CD14-positive monocyte (primary cell): Measurements from ENCODE around the gene NDUFAF8. TPM values are rescaled to one million over a fixed set of nuclear protein-coding genes. Genes with fewer than 3 reads are reported as not detected.

ENCODE experiments used
- DNase-seq, 3 donors: peaks; one replicate each; pipeline ENCODE4 v3.0.0-alpha.2; 2011 to 2022
- H2AFZ ChIP-seq: 2 replicates; pipeline ENCODE4 v1.6.0; 2012; ENCODE audit warnings: mild to moderate bottlenecking, low read depth, low read length, inconsistent platforms; ENCODE audit not compliant: insufficient read depth, poor library complexity, severe bottlenecking
- H3K27ac ChIP-seq, 2 donors: 1 replicate in 1 of 2; 2 replicates in 1 of 2; pipeline ENCODE4 v1.5.1; 2012 to 2013; ENCODE audit warnings: low read length in 2 of 2, control low read depth in 1 of 2, inconsistent platforms in 1 of 2, low read depth in 1 of 2, mild to moderate bottlenecking in 1 of 2
- H3K27me3 ChIP-seq, 2 donors: one replicate each; pipeline versions ENCODE4 v1.6.0 to v1.6.1; 2011 to 2013; ENCODE audit warnings: low read length in 2 of 2; ENCODE audit not compliant: control insufficient read depth in 2 of 2, insufficient read depth in 2 of 2
- H3K36me3 ChIP-seq, 2 donors: replicated peaks in 1 of 2; 1 replicate in 1 of 2; 2 replicates in 1 of 2; pipeline versions ENCODE4 v1.5.1 to v1.6.1; 2012 to 2013; ENCODE audit warnings: low read length in 2 of 2, control low read depth in 1 of 2, inconsistent platforms in 1 of 2, mild to moderate bottlenecking in 1 of 2; ENCODE audit not compliant: insufficient read depth in 2 of 2, control insufficient read depth in 1 of 2
- H3K4me1 ChIP-seq, 2 donors: 1 replicate in 1 of 2; 2 replicates in 1 of 2; pipeline versions ENCODE4 v1.5.1 to v1.6.1; 2012 to 2013; ENCODE audit warnings: low read length in 2 of 2, control low read depth in 1 of 2, inconsistent platforms in 1 of 2, mild to moderate bottlenecking in 1 of 2, moderate library complexity in 1 of 2; ENCODE audit not compliant: insufficient read depth in 2 of 2, control insufficient read depth in 1 of 2
- H3K4me2 ChIP-seq: replicated peaks from 2 replicates; pipeline ENCODE3; 2012; ENCODE audit warnings: low read length, moderate library complexity, mild to moderate bottlenecking; ENCODE audit not compliant: poor library complexity, severe bottlenecking; ENCODE audit errors: extremely low read depth
- H3K4me3 ChIP-seq, 3 experiments: fragments of 200-600 bp in 1 of 3; sonication (generic) in 1 of 3; replicated peaks in 1 of 3; 1 replicate in 2 of 3; 2 replicates in 1 of 3; pipeline ENCODE4 v1.5.1; 2011 to 2013; ENCODE audit warnings: low read length in 3 of 3, mild to moderate bottlenecking in 3 of 3, control low read depth in 2 of 3, low read depth in 2 of 3, inconsistent platforms in 1 of 3, moderate library complexity in 1 of 3
- H3K79me2 ChIP-seq: 2 replicates; pipeline ENCODE4 v1.6.0; 2012; ENCODE audit warnings: mild to moderate bottlenecking, control low read depth, inconsistent platforms, low read length, moderate library complexity; ENCODE audit not compliant: insufficient read depth
- H3K9ac ChIP-seq: 2 replicates; pipeline ENCODE4 v1.6.0; 2017; ENCODE audit warnings: low read length, mild to moderate bottlenecking; ENCODE audit not compliant: insufficient read depth, poor library complexity, severe bottlenecking
- H3K9me3 ChIP-seq, 2 donors: replicated peaks in 1 of 2; 1 replicate in 1 of 2; 2 replicates in 1 of 2; pipeline versions ENCODE4 v1.5.1 to v1.6.1; 2012 to 2013; ENCODE audit warnings: low read length in 2 of 2, control low read depth in 1 of 2; ENCODE audit not compliant: control insufficient read depth in 1 of 2, insufficient read depth in 1 of 2
- H4K20me1 ChIP-seq: 2 replicates; pipeline ENCODE4 v1.6.0; 2012; ENCODE audit warnings: mild to moderate bottlenecking, low read length, control low read depth, moderate library complexity; ENCODE audit not compliant: insufficient read depth
- H3K27ac Mint-ChIP-seq, 7 donors: one replicate each; pipeline ENCODE4 v1.8.0; 2020; ENCODE audit warnings: mild to moderate bottlenecking in 7 of 7, mixed read lengths in 7 of 7, moderate library complexity in 6 of 7, inconsistent platforms in 2 of 7
- H3K27me3 Mint-ChIP-seq, 3 donors: one replicate each; pipeline ENCODE4 v1.8.0; 2021 to 2022; ENCODE audit warnings: low read depth in 3 of 3, mild to moderate bottlenecking in 3 of 3, mixed read lengths in 3 of 3, moderate library complexity in 3 of 3, inconsistent platforms in 1 of 3
- H3K36me3 Mint-ChIP-seq, 2 donors: one replicate each; pipeline ENCODE4 v1.8.0; 2020; ENCODE audit warnings: mixed read lengths in 2 of 2, inconsistent platforms in 1 of 2, mild to moderate bottlenecking in 1 of 2
- H3K4me1 Mint-ChIP-seq: one replicate; pipeline ENCODE4 v1.8.0; 2020; ENCODE audit warnings: mild to moderate bottlenecking, mixed read lengths
- H3K4me3 Mint-ChIP-seq, 2 donors: one replicate each; pipeline ENCODE4 v1.8.0; 2020; ENCODE audit warnings: mild to moderate bottlenecking in 2 of 2, mixed read lengths in 2 of 2, moderate library complexity in 1 of 2
- H3K9me3 Mint-ChIP-seq, 7 donors: one replicate each; pipeline ENCODE4 v1.8.0; 2020 to 2022; ENCODE audit warnings: mixed read lengths in 7 of 7, mild to moderate bottlenecking in 6 of 7, moderate library complexity in 6 of 7, inconsistent platforms in 2 of 7
- WGBS: methylation state at CpG from one replicate; pipeline ENCODE4 v1.1.5; 2013; ENCODE audit warnings: missing lambda C conversion rate; ENCODE audit not compliant: insufficient coverage; 5-methylcytosine and 5-hydroxymethylcytosine counted together
- intact Hi-C, 2 donors: fragments of 100-400 bp; cut with micrococcal nuclease; formaldehyde crosslinking; loops; one replicate each; pipeline versions ENCODE4 v1.15.0 to v1.15.1; 2023
- polyA plus RNA-seq, 3 donors: library from polyadenylated mRNA; depleted of rRNA in 1 of 3; unstranded in 2 of 3; stranded (reverse) in 1 of 3; fragments of 300-500 nt in 2 of 3; fragments of >200 nt in 1 of 3; fragmentation: Illumina TruSeq in 2 of 3; gene quantifications; 1 replicate in 2 of 3; 2 replicates in 1 of 3; pipeline ENCODE4 v1.2.3, GENCODE V29; 2012 to 2021
- TF ChIP-seq, protein P1 (sequence below): fragments of 200-600 bp; IDR thresholded peaks from one replicate; pipeline ENCODE4 v1.8.0; 2022; ENCODE audit warnings: antibody characterized with exemption, mild to moderate bottlenecking

Gene NDUFAF8
- polyA plus RNA-seq, 3 donors = 27.0 to 61.3 (median 41.0) TPM

DNA sequence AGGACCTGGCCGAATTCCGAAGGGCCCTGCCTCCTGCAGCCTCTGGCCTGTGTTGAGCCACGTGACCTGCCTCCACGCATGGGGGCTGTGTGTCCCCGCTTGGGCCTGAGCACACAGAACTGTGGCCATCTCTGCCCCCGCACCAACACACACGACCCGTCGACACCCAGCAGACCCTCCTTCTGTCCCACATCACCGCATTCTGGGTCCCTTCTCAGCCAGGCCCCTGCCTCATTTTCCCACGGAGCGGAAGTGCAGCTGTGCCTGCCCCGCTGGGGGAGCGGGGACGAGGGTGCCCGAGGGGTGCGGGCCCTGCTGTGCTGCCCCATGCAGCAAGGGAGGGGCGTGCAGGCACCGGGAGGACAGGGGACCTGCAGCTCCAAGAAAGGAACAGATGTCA is 18.4 kb downstream of the NDUFAF8 start:
- Histone ChIP-seq H3K36me3 (peaks cover 60 to 71% of the 10 kb centered on the region in 2 donors), H3K9me3 (no peaks in the 10 kb centered on the region), H3K4me3 (no peak overlapping the region), H3K4me1 (peaks cover 18 to 22% of the 10 kb centered on the region in 2 donors), H3K79me2 (peaks cover 39% of the 10 kb centered on the region), H3K4me2 (no peak overlapping the region), H3K9ac (no peak overlapping the region), H4K20me1 (peaks cover 91% of the 10 kb centered on the region), H3K27me3 (no peaks in the 10 kb centered on the region), H3K27ac (no peak overlapping the region), H2AFZ (no peak overlapping the region)
- peak overlapping the region in 3 of 7 donors; percentile 1 to 84 (median 24) for H3K27ac Mint-ChIP-seq
- intact Hi-C loops = loop anchor here in 1 of 2 donors (5.0 kb wide), 1 partner anchor 280 kb away; no protein-coding TSS in a partner anchor
- peaks cover 60 to 75% of the 10 kb centered on the region in 2 donors for H3K36me3 Mint-ChIP-seq
- no peak overlapping the region for H3K4me3 Mint-ChIP-seq
- H3K27me3 Mint-ChIP-seq = peaks cover 0 to 2% (median 0%) of the 10 kb centered on the region in 3 donors
- peaks cover 27% of the 10 kb centered on the region for H3K4me1 Mint-ChIP-seq
- TF ChIP-seq, protein P1, sequence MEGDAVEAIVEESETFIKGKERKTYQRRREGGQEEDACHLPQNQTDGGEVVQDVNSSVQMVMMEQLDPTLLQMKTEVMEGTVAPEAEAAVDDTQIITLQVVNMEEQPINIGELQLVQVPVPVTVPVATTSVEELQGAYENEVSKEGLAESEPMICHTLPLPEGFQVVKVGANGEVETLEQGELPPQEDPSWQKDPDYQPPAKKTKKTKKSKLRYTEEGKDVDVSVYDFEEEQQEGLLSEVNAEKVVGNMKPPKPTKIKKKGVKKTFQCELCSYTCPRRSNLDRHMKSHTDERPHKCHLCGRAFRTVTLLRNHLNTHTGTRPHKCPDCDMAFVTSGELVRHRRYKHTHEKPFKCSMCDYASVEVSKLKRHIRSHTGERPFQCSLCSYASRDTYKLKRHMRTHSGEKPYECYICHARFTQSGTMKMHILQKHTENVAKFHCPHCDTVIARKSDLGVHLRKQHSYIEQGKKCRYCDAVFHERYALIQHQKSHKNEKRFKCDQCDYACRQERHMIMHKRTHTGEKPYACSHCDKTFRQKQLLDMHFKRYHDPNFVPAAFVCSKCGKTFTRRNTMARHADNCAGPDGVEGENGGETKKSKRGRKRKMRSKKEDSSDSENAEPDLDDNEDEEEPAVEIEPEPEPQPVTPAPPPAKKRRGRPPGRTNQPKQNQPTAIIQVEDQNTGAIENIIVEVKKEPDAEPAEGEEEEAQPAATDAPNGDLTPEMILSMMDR = no peak
- no peak for DNase-seq
- H3K9me3 Mint-ChIP-seq = peaks cover 0 to 2% (median 0%) of the 10 kb centered on the region in 7 donors
- WGBS = 96% methylated on average over 19 of the region's 19 CpGs

DNA sequence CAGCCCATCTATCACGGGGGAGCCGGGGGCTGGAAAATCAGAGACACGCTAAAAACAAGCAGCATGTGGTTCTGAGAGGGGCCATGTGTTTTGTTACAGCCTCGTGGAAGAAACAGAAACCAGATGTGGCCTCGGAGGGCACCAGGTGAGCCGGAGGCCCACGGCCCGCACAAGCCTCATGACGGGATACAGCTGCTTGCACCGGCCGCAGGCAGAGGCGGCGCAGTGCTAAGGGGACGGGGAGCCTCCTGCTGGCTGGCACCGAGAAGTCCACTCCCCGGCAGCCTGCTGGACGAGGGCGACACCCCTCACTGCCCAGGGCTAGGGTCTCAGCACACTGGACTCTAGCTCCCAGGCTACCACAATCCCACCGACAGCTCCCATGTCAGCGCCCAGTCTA is 19.2 kb downstream of the NDUFAF8 start:
- TF ChIP-seq, protein P1 = no peak
- no peak overlapping the region for H3K27ac ChIP-seq
- no peaks in the 10 kb centered on the region for H3K27me3 ChIP-seq
- intact Hi-C loops = loop anchor here in 1 of 2 donors (5.0 kb wide), 1 partner anchor 279 kb away; no protein-coding TSS in a partner anchor
- peaks cover 18 to 22% of the 10 kb centered on the region in 2 donors for H3K4me1 ChIP-seq
- H3K9me3 Mint-ChIP-seq = peaks cover 0 to 2% (median 0%) of the 10 kb centered on the region in 7 donors
- H3K4me3 ChIP-seq = no peak overlapping the region
- H2AFZ ChIP-seq = no peak overlapping the region
- H3K9ac ChIP-seq = no peak overlapping the region
- H3K4me3 Mint-ChIP-seq = no peak overlapping the region
- peaks cover 32% of the 10 kb centered on the region for H3K79me2 ChIP-seq
- no peak for DNase-seq
- 96% methylated on average over 19 of the region's 20 CpGs for WGBS
- peaks cover 62 to 72% of the 10 kb centered on the region in 2 donors for H3K36me3 ChIP-seq
- H3K27ac Mint-ChIP-seq = peak overlapping the region in 2 of 7 donors; percentile 10 to 20
- peaks cover 27% of the 10 kb centered on the region for H3K4me1 Mint-ChIP-seq
- H4K20me1 ChIP-seq = peaks cover 91% of the 10 kb centered on the region
- H3K4me2 ChIP-seq = no peak overlapping the region
- peaks cover 58 to 76% of the 10 kb centered on the region in 2 donors for H3K36me3 Mint-ChIP-seq
- H3K27me3 Mint-ChIP-seq = peaks cover 0 to 2% (median 0%) of the 10 kb centered on the region in 3 donors
- H3K9me3 ChIP-seq = no peaks in the 10 kb centered on the region
